ENCODE data around the gene SNAP23.

The SNAP23 gene

DNA sequence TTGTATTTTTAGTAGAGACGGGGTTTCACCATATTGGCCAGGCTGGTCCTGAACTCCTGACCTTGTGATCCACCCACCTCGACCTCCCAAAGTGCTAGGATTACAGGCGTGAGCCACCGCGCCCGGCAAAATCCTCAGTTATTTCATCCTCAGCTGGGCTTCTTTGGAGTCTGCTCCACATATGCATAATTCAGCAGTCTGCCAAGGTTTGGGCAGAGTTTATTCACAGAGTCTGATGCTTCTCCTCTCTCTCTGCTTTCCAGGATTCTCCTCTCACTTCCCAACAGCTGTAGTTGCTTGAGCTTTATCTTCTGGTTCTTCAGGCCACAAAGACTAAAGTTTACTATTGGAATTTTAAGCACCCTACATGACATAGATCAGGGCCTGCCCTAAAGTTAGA is 12.7 kb upstream of the SNAP23 start:
- H3K4me2 ChIP-seq (ENCODE audit: low read length) = no peak overlapping the region
- TF ChIP-seq, protein P1, sequence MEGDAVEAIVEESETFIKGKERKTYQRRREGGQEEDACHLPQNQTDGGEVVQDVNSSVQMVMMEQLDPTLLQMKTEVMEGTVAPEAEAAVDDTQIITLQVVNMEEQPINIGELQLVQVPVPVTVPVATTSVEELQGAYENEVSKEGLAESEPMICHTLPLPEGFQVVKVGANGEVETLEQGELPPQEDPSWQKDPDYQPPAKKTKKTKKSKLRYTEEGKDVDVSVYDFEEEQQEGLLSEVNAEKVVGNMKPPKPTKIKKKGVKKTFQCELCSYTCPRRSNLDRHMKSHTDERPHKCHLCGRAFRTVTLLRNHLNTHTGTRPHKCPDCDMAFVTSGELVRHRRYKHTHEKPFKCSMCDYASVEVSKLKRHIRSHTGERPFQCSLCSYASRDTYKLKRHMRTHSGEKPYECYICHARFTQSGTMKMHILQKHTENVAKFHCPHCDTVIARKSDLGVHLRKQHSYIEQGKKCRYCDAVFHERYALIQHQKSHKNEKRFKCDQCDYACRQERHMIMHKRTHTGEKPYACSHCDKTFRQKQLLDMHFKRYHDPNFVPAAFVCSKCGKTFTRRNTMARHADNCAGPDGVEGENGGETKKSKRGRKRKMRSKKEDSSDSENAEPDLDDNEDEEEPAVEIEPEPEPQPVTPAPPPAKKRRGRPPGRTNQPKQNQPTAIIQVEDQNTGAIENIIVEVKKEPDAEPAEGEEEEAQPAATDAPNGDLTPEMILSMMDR (IDR thresholded peaks at IDR 0.05; ENCODE audit: low read depth, low read length, poor library complexity, severe bottlenecking) = no peak
- no peak for TF ChIP-seq EZH2phosphoT487 (IDR thresholded peaks at IDR 0.05; ENCODE audit: borderline replicate concordance, low read length)
- H3K27ac ChIP-seq (ENCODE audit: low read depth, low read length) = no peak overlapping the region
- peaks cover 5% of the 10 kb centered on the region; the same call in 1 of the 2 replicates for H3K36me3 ChIP-seq (ENCODE audit: control insufficient read depth, low read length)
- no peaks in the 10 kb centered on the region for H4K20me1 ChIP-seq (ENCODE audit: control insufficient read depth, insufficient read depth, low read depth, low read length)
- H3K4me1 ChIP-seq (ENCODE audit: control insufficient read depth, low read length) = no peaks in the 10 kb centered on the region
- H3K9me3 ChIP-seq (ENCODE audit: control insufficient read depth, insufficient read depth, low read length) = no peaks in the 10 kb centered on the region
- H3K79me2 ChIP-seq (ENCODE audit: control insufficient read depth, low read length) = peaks cover 55% of the 10 kb centered on the region
- no peak overlapping the region for H3K4me3 ChIP-seq (ENCODE audit: low read length)
- H3K9me2 ChIP-seq (replicated peaks; ENCODE audit: control insufficient read depth, low read length) = no peaks in the 10 kb centered on the region
- H3K27me3 ChIP-seq (ENCODE audit: control insufficient read depth, low read length) = no peaks in the 10 kb centered on the region
- H3F3A ChIP-seq (ENCODE audit: control insufficient read depth, insufficient read depth) = no peaks in the 10 kb centered on the region

DNA sequence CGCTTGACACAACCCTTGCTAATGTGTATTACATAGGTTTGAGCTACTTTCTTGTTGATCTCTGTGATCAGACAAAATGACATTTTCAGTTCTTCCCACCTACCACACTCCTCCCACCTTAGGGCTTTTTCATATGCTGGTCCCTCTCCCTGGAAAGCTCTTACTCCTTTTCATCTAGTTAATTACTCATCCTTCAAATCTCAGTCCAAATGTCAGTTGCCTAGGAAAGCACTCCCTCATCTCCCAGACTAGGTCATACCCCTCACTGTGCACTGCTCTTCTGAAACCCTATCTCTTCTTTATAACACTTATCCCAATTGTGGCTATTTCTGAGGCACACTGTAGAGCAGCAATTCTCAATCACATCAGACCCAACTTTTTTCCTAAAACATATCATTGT is 11.8 kb upstream of the SNAP23 start:
- Histone ChIP-seq H3K9me3 (ENCODE audit: control insufficient read depth, insufficient read depth, low read length) (no peaks in the 10 kb centered on the region), H3K27ac (ENCODE audit: low read depth, low read length) (no peak overlapping the region), H3K27me3 (ENCODE audit: control insufficient read depth, low read length) (no peaks in the 10 kb centered on the region), H3K9me2 (replicated peaks; ENCODE audit: control insufficient read depth, low read length) (no peaks in the 10 kb centered on the region), H3K4me1 (ENCODE audit: control insufficient read depth, low read length) (peaks cover 4% of the 10 kb centered on the region), H3K79me2 (ENCODE audit: control insufficient read depth, low read length) (peaks cover 64% of the 10 kb centered on the region), H4K20me1 (ENCODE audit: control insufficient read depth, insufficient read depth, low read depth, low read length) (no peaks in the 10 kb centered on the region), H3F3A (ENCODE audit: control insufficient read depth, insufficient read depth) (no peaks in the 10 kb centered on the region), H3K36me3 (ENCODE audit: control insufficient read depth, low read length) (peaks cover 6% of the 10 kb centered on the region; the same call in 1 of the 2 replicates), H3K4me2 (ENCODE audit: low read length) (no peak overlapping the region), H3K4me3 (ENCODE audit: low read length) (no peak overlapping the region)
- TF ChIP-seq EZH2phosphoT487 (IDR thresholded peaks at IDR 0.05; ENCODE audit: borderline replicate concordance, low read length) = no peak
- TF ChIP-seq, protein P1 (IDR thresholded peaks at IDR 0.05; ENCODE audit: low read depth, low read length, poor library complexity, severe bottlenecking) = no peak

DNA sequence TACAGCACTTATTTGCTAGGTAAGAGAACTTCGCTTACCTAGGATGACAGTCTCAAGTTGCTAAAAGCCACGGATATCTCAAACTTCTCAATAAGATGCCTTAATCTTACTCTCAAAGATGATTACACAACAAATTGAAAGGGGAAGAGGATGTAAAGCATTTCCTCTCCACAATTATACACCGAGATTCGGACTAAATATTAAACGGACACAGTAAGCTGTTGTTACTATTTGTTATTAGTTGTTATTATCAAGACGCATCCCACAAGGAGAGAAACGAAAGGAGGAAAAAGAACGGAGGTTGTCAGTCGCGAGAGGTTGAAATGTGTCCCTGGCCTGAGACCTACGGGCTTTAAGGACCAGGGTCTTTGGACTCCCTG is 5.2 kb upstream of the SNAP23 start:
- Histone ChIP-seq H3K4me2 (ENCODE audit: low read length) (peak overlapping the region; percentile 96), H3K36me3 (ENCODE audit: control insufficient read depth, low read length) (peaks cover 4% of the 10 kb centered on the region), H3F3A (ENCODE audit: control insufficient read depth, insufficient read depth) (peaks cover 7% of the 10 kb centered on the region; the same call in 1 of the 2 replicates), H3K79me2 (ENCODE audit: control insufficient read depth, low read length) (peaks cover 55% of the 10 kb centered on the region), H3K27ac (ENCODE audit: low read depth, low read length) (peak overlapping the region; percentile 85), H3K27me3 (ENCODE audit: control insufficient read depth, low read length) (no peaks in the 10 kb centered on the region), H4K20me1 (ENCODE audit: control insufficient read depth, insufficient read depth, low read depth, low read length) (no peaks in the 10 kb centered on the region), H3K4me3 (ENCODE audit: low read length) (peak overlapping the region; percentile 92), H3K9me2 (replicated peaks; ENCODE audit: control insufficient read depth, low read length) (no peaks in the 10 kb centered on the region), H3K4me1 (ENCODE audit: control insufficient read depth, low read length) (peaks cover 45% of the 10 kb centered on the region), H3K9me3 (ENCODE audit: control insufficient read depth, insufficient read depth, low read length) (no peaks in the 10 kb centered on the region)
- TF ChIP-seq, protein P1 (IDR thresholded peaks at IDR 0.05; ENCODE audit: low read depth, low read length, poor library complexity, severe bottlenecking) = no peak
- no peak for TF ChIP-seq EZH2phosphoT487 (IDR thresholded peaks at IDR 0.05; ENCODE audit: borderline replicate concordance, low read length)
